Measurements from ENCODE around the gene DCAF7. TPM values are rescaled to one million over a fixed set of nuclear protein-coding genes. Genes with fewer than 3 reads are reported as not detected.

The DCAF7 gene
- polyA plus RNA-seq, 1 of the 3 experiments (the other 2 are of a cell fraction), result 63.5 TPM

DNA sequence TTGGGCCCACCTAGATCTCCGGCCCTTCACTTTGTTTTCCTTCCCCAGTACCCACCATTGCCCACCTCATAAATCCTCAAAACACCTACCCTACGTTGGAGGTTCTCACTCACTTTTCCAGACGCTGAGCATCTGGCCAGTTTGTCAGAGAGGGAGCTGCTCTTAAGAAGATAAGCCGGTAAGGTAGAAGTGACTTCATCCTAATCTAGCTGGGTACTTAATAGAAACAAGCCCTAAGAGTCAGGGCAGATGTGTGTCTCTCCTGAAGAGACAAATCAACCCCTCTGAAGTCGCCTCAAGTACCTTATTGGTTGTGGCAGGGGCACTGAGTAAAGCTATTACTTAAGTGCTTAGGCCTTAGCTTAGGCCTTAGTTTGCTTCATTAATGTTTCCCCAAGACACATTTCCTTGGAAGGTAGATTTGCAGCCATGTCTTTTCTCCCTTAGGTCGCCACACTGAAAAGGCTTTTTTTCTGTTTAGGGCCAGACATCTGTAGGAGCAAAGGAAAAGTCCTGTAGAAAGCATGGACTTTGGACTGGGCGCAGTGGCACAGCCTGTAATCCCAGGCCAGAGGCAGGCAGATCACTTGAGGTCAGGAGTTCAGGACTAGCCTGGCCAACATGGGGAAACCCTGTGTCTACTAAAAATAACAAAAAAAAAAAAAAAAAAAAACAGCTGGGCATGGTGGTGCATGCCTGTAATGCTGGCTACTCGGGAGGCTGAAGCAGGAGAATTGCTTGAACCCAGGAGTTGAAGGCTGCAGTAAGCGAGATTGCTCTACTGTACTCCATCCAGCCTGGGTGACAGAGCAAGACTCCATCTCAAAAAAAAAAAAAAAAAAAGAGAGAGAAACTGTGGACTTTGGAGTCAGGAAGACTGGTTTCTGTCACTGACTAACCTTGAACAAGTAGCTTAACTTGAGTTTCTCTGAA lies 51.4 kb downstream of the DCAF7 start (continued):
- TF ChIP-seq CTCF (IDR thresholded peaks at IDR 0.05), result no peak
- no peak for TF ChIP-seq RXRA (IDR thresholded peaks at IDR 0.05; ENCODE audit: borderline replicate concordance, low read depth)
- TF ChIP-seq MXI1 (IDR thresholded peaks at IDR 0.05; ENCODE audit: low read depth, low read length), result no peak
- TF ChIP-seq, protein P1, sequence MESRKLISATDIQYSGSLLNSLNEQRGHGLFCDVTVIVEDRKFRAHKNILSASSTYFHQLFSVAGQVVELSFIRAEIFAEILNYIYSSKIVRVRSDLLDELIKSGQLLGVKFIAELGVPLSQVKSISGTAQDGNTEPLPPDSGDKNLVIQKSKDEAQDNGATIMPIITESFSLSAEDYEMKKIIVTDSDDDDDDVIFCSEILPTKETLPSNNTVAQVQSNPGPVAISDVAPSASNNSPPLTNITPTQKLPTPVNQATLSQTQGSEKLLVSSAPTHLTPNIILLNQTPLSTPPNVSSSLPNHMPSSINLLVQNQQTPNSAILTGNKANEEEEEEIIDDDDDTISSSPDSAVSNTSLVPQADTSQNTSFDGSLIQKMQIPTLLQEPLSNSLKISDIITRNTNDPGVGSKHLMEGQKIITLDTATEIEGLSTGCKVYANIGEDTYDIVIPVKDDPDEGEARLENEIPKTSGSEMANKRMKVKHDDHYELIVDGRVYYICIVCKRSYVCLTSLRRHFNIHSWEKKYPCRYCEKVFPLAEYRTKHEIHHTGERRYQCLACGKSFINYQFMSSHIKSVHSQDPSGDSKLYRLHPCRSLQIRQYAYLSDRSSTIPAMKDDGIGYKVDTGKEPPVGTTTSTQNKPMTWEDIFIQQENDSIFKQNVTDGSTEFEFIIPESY (IDR thresholded peaks at IDR 0.05; ENCODE audit: borderline replicate concordance, low read depth), result no peak

GRCh38 chr17:63609816-63610573 lies 59.7 kb downstream of the DCAF7 start:
- POLR2A ChIA-PET, result interaction anchor here (1.2 kb wide), 1 partner anchor 191 kb away, joined by 3 read pairs; no protein-coding TSS in a partner anchor
- H4K20me1 ChIP-seq (ENCODE audit: insufficient read depth), result no peaks in the 10 kb centered on the region
- H3K4me2 ChIP-seq, result no peak overlapping the region
- H3K9ac ChIP-seq, result no peak overlapping the region
- WGBS (ENCODE audit: low lambda C conversion rate), result 76% methylated on average over 6 of the region's 6 CpGs
- CTCF ChIA-PET, result interaction anchor here (0.6 to 29.2 kb wide), 10 partner anchors 7 to 416 kb away, joined by 3 to 827 read pairs (median 23); partner anchors contain the start of gene MAP3K3
- DNase-seq, result no peak
- H3K4me3 ChIP-seq (ENCODE audit: low read depth in 2 of 2, low read length in 1 of 2), result no peak overlapping the region
- no peak overlapping the region for H2AFZ ChIP-seq (ENCODE audit: low read depth)
- no peak for TF ChIP-seq FOXJ3 (CRISPR knock-in tag; IDR thresholded peaks at IDR 0.05)
- TF ChIP-seq FOXM1 (IDR thresholded peaks at IDR 0.05; ENCODE audit: low read depth), result no peak
- TF ChIP-seq POLR2AphosphoS5 (IDR thresholded peaks at IDR 0.05; ENCODE audit: low read depth, low read length), result no peak
- no peak for TF ChIP-seq RCOR1 (IDR thresholded peaks at IDR 0.05; ENCODE audit: low read length)
- TF ChIP-seq NFIC (IDR thresholded peaks at IDR 0.05; ENCODE audit: borderline replicate concordance), result no peak
- TF ChIP-seq SIN3A (IDR thresholded peaks at IDR 0.05; ENCODE audit: borderline replicate concordance, low read depth, low read length), result no peak
- TF ChIP-seq, protein P2, sequence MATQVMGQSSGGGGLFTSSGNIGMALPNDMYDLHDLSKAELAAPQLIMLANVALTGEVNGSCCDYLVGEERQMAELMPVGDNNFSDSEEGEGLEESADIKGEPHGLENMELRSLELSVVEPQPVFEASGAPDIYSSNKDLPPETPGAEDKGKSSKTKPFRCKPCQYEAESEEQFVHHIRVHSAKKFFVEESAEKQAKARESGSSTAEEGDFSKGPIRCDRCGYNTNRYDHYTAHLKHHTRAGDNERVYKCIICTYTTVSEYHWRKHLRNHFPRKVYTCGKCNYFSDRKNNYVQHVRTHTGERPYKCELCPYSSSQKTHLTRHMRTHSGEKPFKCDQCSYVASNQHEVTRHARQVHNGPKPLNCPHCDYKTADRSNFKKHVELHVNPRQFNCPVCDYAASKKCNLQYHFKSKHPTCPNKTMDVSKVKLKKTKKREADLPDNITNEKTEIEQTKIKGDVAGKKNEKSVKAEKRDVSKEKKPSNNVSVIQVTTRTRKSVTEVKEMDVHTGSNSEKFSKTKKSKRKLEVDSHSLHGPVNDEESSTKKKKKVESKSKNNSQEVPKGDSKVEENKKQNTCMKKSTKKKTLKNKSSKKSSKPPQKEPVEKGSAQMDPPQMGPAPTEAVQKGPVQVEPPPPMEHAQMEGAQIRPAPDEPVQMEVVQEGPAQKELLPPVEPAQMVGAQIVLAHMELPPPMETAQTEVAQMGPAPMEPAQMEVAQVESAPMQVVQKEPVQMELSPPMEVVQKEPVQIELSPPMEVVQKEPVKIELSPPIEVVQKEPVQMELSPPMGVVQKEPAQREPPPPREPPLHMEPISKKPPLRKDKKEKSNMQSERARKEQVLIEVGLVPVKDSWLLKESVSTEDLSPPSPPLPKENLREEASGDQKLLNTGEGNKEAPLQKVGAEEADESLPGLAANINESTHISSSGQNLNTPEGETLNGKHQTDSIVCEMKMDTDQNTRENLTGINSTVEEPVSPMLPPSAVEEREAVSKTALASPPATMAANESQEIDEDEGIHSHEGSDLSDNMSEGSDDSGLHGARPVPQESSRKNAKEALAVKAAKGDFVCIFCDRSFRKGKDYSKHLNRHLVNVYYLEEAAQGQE (IDR thresholded peaks at IDR 0.05; ENCODE audit: low read depth, low read length), result no peak
- TF ChIP-seq GATA2 (CRISPR knock-in tag; IDR thresholded peaks at IDR 0.05), result no peak
- no peak for TF ChIP-seq TCF12 (IDR thresholded peaks at IDR 0.05)
- no peak for TF ChIP-seq IRF3 (IDR thresholded peaks at IDR 0.05; ENCODE audit: low read depth, low read length)
- H3K27ac ChIP-seq (ENCODE audit: low read depth in 2 of 2, low read length in 1 of 2), result no peak overlapping the region
- H3K9me2 ChIP-seq, result no peaks in the 10 kb centered on the region
- no peaks in the 10 kb centered on the region for H3K79me2 ChIP-seq (ENCODE audit: insufficient read depth)
- no peaks in the 10 kb centered on the region for H3K9me3 ChIP-seq
- no peaks in the 10 kb centered on the region for H3K27me3 ChIP-seq (ENCODE audit: insufficient read depth)
- peaks cover 9% of the 10 kb centered on the region for H3F3A ChIP-seq (replicated peaks; ENCODE audit: insufficient read depth)
- H3K36me3 ChIP-seq (replicated peaks in 1 of 2; ENCODE audit: control insufficient read depth in 1 of 2, insufficient read depth in 2 of 2, low read length in 1 of 2), result peaks cover 29 to 42% of the 10 kb centered on the region in 2 experiments
- no peaks in the 10 kb centered on the region for H3K4me1 ChIP-seq (ENCODE audit: control insufficient read depth in 1 of 2, insufficient read depth in 2 of 2, low read depth in 1 of 2, low read length in 1 of 2)

Measured in SK-N-SH (cell line).